HG03045 (cell line): ENCODE data around the gene STK35.
"Not testable (repeated sequence)": the region's sequence is repeated elsewhere in the genome, so short reads cannot be mapped to it uniquely, and the experiment has no call there.

ENCODE experiments used
- ATAC-seq: cut with Tn5 transposase; IDR thresholded peaks from one replicate; pipeline ENCODE4 v1.9.1; 2021; ENCODE audit warnings: mild to moderate bottlenecking, moderate library complexity; ENCODE audit not compliant: unreplicated experiment

STK35 gene

DNA sequence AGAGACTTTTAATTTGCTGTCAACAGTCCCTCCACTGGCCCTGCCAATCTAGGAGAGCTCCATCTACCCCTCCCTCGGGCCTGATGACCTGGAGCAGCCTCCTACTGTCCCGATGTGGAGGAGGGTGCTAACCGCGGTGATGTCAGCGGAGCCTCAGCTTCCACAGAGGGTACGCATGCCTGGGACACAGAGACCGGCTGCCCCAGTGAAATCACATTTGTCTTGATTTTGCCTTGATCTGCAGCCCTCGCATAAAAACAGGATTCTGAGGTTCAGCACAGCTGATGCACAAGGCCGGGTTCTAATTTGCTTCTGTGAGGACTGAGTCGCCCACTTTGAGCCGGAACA lies 77.6 kb downstream of the STK35 start:
- no peak for ATAC-seq

DNA sequence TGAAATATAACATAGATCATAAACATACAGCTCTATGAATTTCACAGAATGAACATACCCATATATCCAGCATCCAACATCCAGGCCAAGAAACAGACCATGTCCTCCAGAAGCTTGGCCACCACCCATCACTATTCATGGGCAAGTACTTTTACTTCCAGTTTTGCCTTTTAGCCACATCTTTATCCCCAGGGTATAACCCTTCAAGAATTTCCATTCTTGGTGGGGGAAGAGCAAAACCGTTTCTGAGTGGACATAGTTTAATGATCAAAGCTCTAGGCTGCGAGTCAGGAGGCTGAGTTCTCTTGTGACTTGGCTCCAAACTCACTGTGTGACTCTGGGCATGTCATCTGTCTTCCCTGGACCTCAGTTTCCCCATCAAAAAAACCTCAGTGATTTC lies 78.3 kb downstream of the STK35 start:
- no peak for ATAC-seq

DNA sequence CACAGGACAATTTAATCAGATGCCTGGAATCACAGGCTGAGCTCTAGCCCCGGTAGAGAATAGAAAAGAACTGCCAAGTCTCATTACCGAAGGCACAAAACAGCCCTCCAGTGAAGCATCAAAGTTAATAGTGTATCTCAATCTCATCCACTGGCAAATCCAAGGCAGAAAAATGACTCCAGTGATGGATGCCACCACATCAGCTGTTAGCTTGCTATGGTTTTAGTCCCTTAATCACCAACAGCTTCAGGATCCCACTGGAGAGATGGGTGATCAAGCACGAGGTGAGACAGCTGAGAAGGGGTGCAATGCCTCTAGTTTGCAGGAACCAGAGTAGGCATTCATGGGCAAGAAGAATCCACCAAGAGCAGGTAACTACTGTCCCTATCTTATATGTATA lies 81.8 kb downstream of the STK35 start:
- ATAC-seq = no peak

DNA sequence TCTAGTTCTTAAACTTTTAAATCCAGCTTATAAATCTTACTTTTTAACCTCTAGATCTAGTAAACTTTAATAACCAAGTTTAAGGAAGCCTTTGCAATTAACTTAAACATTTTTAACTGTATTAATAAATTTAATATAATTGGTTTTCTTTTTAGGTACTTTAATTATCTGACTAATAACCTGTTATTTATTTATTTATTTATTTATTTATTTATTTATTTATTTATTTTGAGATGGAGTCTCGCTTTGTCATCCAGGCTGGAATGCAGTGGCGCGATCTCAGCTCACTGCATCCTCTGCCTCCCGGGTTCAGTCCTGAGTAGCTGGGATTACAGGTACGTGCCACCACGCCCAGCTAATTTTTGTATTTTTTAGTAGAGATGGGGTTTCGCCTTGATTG lies 83.3 kb downstream of the STK35 start:
- not testable (repeated sequence) for ATAC-seq

DNA sequence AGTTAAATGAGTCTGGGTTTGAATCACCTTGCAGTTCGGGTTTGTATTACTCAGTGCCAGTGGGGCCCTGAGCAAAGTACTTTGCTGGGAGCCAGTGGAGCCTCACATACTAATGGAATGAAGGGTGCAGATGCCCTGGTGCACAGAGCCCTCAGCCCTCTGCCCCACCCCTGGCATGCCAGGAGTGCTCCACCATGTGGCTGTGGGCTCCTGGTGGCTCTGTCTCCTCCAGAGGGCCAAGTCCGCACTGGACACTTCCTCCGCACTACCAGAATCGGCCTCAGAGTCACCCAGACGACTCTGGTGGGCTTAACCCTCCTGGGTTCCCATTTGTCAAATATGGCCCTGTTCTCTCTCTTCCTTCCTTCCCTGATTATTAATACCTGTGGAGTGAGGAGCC lies 94.0 kb downstream of the STK35 start:
- ATAC-seq = no peak

DNA sequence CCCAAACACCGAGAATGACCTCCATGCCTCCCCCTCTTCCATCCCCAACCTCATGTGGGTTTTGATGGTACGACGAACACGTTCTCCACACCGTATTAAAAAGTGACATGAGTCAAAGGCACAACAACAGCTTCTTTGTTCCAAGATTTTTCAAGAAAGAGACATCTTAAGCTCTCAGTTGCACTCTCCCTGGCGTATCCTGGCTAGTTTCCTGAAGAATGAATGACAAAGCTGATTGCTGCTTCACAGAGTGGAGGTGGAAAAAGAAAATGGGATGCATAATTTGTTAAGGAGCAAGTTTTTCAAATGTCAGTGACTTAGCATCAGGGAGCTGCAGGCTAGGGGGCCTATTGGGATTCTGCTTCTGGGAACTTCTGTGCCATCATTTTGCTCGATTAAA lies 95.5 kb downstream of the STK35 start:
- ATAC-seq = no peak
